ENCODE data around the gene AGAP1. TPM values are rescaled to one million over a fixed set of nuclear protein-coding genes. Genes with fewer than 3 reads are reported as not detected.

Gene AGAP1
- total and polyA plus RNA-seq, 11 donors: 5.9 to 21.6 (median 18.9) TPM

GRCh38 chr2:235810846-235811245 lies 317.0 kb downstream of the AGAP1 start:
- no peak overlapping the region for H3K27ac ChIP-seq
- H3K4me1 ChIP-seq: no peaks in the 10 kb centered on the region
- WGBS, 4 donors: 89 to 94% (median 92%) methylated on average over 10 of the region's 10 CpGs
- H3K36me3 ChIP-seq: peaks cover 0 to 73% (median 43%) of the 10 kb centered on the region in 9 donors
- DNase-seq: no peak
- no peak for ATAC-seq
- no peak overlapping the region for H3K4me3 ChIP-seq
- TF ChIP-seq CTCF (IDR thresholded peaks at IDR 0.05) (no peak), POLR2A (IDR thresholded peaks at IDR 0.05) (no peak)
- intact Hi-C loops (cut with DNase I): no loop called here
- H3K9me3 ChIP-seq: no peaks in the 10 kb centered on the region
- no peaks in the 10 kb centered on the region for H3K27me3 ChIP-seq

GRCh38 chr2:235811446-235812184 lies 317.8 kb downstream of the AGAP1 start:
- intact Hi-C loops (cut with DNase I): no loop called here
- Histone ChIP-seq H3K27ac (no peak overlapping the region), H3K4me1 (no peaks in the 10 kb centered on the region), H3K9me3 (no peaks in the 10 kb centered on the region), H3K4me3 (no peak overlapping the region), H3K36me3 (peaks cover 0 to 71% (median 43%) of the 10 kb centered on the region in 9 donors), H3K27me3 (no peaks in the 10 kb centered on the region)
- ATAC-seq: no peak
- WGBS, 4 donors: 93 to 96% (median 94%) methylated on average over 20 of the region's 20 CpGs
- no peak for DNase-seq
- TF ChIP-seq POLR2A (IDR thresholded peaks at IDR 0.05) (no peak), CTCF (IDR thresholded peaks at IDR 0.05) (no peak)

GRCh38 chr2:235812185-235812665 lies 318.4 kb downstream of the AGAP1 start:
- 85 to 93% (median 90%) methylated on average over 18 of the region's 18 CpGs for WGBS, 4 donors
- no peak overlapping the region for H3K27ac ChIP-seq
- no peaks in the 10 kb centered on the region for H3K4me1 ChIP-seq
- H3K36me3 ChIP-seq: peaks cover 0 to 67% (median 40%) of the 10 kb centered on the region in 9 donors
- DNase-seq (peak in 1 of 5 donors; percentile 41), ATAC-seq (peak in 1 of 4 donors; percentile 49)
- TF ChIP-seq POLR2A (IDR thresholded peaks at IDR 0.05): no peak
- TF ChIP-seq CTCF (IDR thresholded peaks at IDR 0.05): no peak
- no peak overlapping the region for H3K4me3 ChIP-seq
- intact Hi-C loops (cut with DNase I): no loop called here
- no peaks in the 10 kb centered on the region for H3K27me3 ChIP-seq
- H3K9me3 ChIP-seq: no peaks in the 10 kb centered on the region

DNA sequence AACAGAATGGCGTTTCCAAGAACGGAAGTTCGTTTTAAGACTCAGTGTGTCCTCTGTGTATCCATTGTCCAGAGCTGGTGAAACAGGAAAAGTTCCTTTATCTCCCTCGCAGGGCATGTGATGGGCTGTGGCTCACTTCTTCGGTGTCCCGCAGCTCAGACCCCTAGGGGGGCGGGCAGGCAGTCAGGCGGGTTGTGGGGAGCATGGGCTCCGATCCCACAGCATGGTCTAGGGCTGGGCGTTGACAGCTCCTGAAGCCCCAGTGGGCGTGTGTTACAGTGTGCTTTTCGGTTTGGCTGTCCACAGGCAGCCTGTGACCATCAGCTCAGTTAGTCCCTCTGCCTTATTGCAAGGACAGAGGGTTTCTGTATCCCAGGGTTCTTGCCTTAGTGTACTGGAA lies 319.6 kb downstream of the AGAP1 start:
- H3K36me3 ChIP-seq: peaks cover 0 to 60% (median 29%) of the 10 kb centered on the region in 9 donors
- TF ChIP-seq POLR2A (IDR thresholded peaks at IDR 0.05): no peak
- no peak for TF ChIP-seq CTCF (IDR thresholded peaks at IDR 0.05)
- no peak for DNase-seq
- 95 to 97% (median 95%) methylated on average over 12 of the region's 12 CpGs for WGBS, 4 donors
- no peaks in the 10 kb centered on the region for H3K27me3 ChIP-seq
- H3K27ac ChIP-seq: no peak overlapping the region
- intact Hi-C loops (cut with DNase I): no loop called here
- no peak for ATAC-seq
- H3K9me3 ChIP-seq: no peaks in the 10 kb centered on the region
- H3K4me3 ChIP-seq: no peak overlapping the region
- H3K4me1 ChIP-seq: no peaks in the 10 kb centered on the region

All from heart left ventricle (tissue), 16 donors.